Liver (tissue), 9 donors: ENCODE results near the gene ARFGAP3. TPM values are rescaled to one million over a fixed set of nuclear protein-coding genes. Genes with fewer than 3 reads are reported as not detected.

Experiments
- DNase-seq: peaks from one replicate; pipeline ENCODE4 v3.0.0-alpha.2; 2017; ENCODE audit warnings: low spot score
- H3K27ac ChIP-seq, 2 donors: one replicate each; pipeline ENCODE4 v1.7.0; 2013; ENCODE audit warnings: inconsistent platforms in 2 of 2, low read length in 2 of 2, control low read depth in 1 of 2, low read depth in 1 of 2, mild to moderate bottlenecking in 1 of 2
- H3K27me3 ChIP-seq, 4 donors: one replicate each; pipeline versions ENCODE4 v1.6.1 to v1.7.0; 2013; ENCODE audit warnings: low read length in 3 of 4, inconsistent platforms in 1 of 4, mild to moderate bottlenecking in 1 of 4, moderate library complexity in 1 of 4; ENCODE audit not compliant: control insufficient read depth in 4 of 4, insufficient read depth in 4 of 4
- H3K36me3 ChIP-seq, 4 donors: one replicate each; pipeline versions ENCODE4 v1.6.1 to v1.7.0; 2013; ENCODE audit warnings: low read length in 3 of 4, mild to moderate bottlenecking in 3 of 4, low read depth in 1 of 4, moderate library complexity in 1 of 4; ENCODE audit not compliant: control insufficient read depth in 4 of 4, insufficient read depth in 3 of 4
- H3K4me1 ChIP-seq, 4 donors: one replicate each; pipeline versions ENCODE4 v1.6.1 to v1.7.0; 2013; ENCODE audit warnings: low read length in 3 of 4, mild to moderate bottlenecking in 3 of 4, moderate library complexity in 1 of 4; ENCODE audit not compliant: control insufficient read depth in 4 of 4, insufficient read depth in 4 of 4
- H3K4me3 ChIP-seq, 3 donors: one replicate each; pipeline versions ENCODE4 v1.6.1 to v1.7.0; 2013; ENCODE audit warnings: low read length in 3 of 3, control low read depth in 1 of 3, low read depth in 1 of 3, mild to moderate bottlenecking in 1 of 3
- H3K9ac ChIP-seq, 2 donors: one replicate each; pipeline ENCODE4 v1.7.0; 2013; ENCODE audit warnings: low read length in 2 of 2, mild to moderate bottlenecking in 2 of 2, moderate library complexity in 2 of 2, control low read depth in 1 of 2, low read depth in 1 of 2
- H3K9me3 ChIP-seq, 4 donors: one replicate each; pipeline versions ENCODE4 v1.6.1 to v1.7.0; 2013; ENCODE audit warnings: low read length in 3 of 4; ENCODE audit not compliant: control insufficient read depth in 4 of 4
- ATF3 ChIP-seq: IDR thresholded peaks from 2 replicates; pipeline ENCODE4 v1.6.1; 2016; ENCODE audit warnings: antibody characterized with exemption
- EGR1 ChIP-seq, 2 donors: IDR thresholded peaks; 2 replicates each; pipeline ENCODE4 v1.6.1; 2016 to 2018; ENCODE audit warnings: antibody characterized with exemption in 2 of 2, low read depth in 2 of 2
- FOXA1 ChIP-seq: IDR thresholded peaks from 2 replicates; pipeline ENCODE4 v1.6.1; 2016; ENCODE audit warnings: antibody characterized with exemption
- FOXA2 ChIP-seq: IDR thresholded peaks from 2 replicates; pipeline ENCODE4 v1.6.1; 2016; ENCODE audit warnings: antibody characterized with exemption
- GABPA ChIP-seq, 2 donors: IDR thresholded peaks in 1 of 2; conservative IDR thresholded peaks in 1 of 2; 2 replicates each; pipeline ENCODE4 v1.6.1; 2016; ENCODE audit warnings: antibody characterized with exemption in 2 of 2, mild to moderate bottlenecking in 1 of 2, moderate library complexity in 1 of 2
- HNF4A ChIP-seq, 2 donors: conservative IDR thresholded peaks; 2 replicates each; pipeline ENCODE4 v1.6.1; 2016; ENCODE audit warnings: antibody characterized with exemption in 2 of 2, mild to moderate bottlenecking in 2 of 2
- JUND ChIP-seq, 2 donors: IDR thresholded peaks; 2 replicates each; pipeline ENCODE4 v1.6.1; 2016; ENCODE audit warnings: antibody characterized with exemption in 2 of 2
- MAX ChIP-seq: IDR thresholded peaks from 2 replicates; pipeline ENCODE4 v1.6.1; 2016; ENCODE audit warnings: antibody characterized with exemption
- NR2F2 ChIP-seq: IDR thresholded peaks from 2 replicates; pipeline ENCODE4 v1.6.1; 2016; ENCODE audit warnings: antibody characterized with exemption
- RAD21 ChIP-seq, 2 donors: IDR thresholded peaks; 2 replicates each; pipeline ENCODE4 v1.6.1; 2016; ENCODE audit warnings: antibody characterized with exemption in 2 of 2, mild to moderate bottlenecking in 2 of 2
- REST ChIP-seq: IDR thresholded peaks from 2 replicates; pipeline ENCODE4 v1.6.1; 2016; ENCODE audit warnings: antibody characterized with exemption, mild to moderate bottlenecking
- RXRA ChIP-seq, 2 donors: IDR thresholded peaks; 2 replicates each; pipeline ENCODE4 v1.6.1; 2017 to 2018; ENCODE audit warnings: antibody characterized with exemption in 2 of 2, mild to moderate bottlenecking in 1 of 2
- SP1 ChIP-seq: IDR thresholded peaks from 2 replicates; pipeline ENCODE4 v1.6.1; 2018; ENCODE audit warnings: antibody characterized with exemption, mild to moderate bottlenecking
- TAF1 ChIP-seq: conservative IDR thresholded peaks from 2 replicates; pipeline ENCODE4 v1.6.1; 2016; ENCODE audit warnings: antibody characterized with exemption, mild to moderate bottlenecking
- YY1 ChIP-seq: IDR thresholded peaks from 2 replicates; pipeline ENCODE4 v1.6.1; 2016; ENCODE audit warnings: antibody characterized with exemption, mild to moderate bottlenecking
- WGBS: extraction: QIAGEN DNeasy Blood & Tissue Kit; methylation state at CpG from one replicate; pipeline ENCODE4 v1.1.7; 2013; 5-methylcytosine and 5-hydroxymethylcytosine counted together
- polyA plus RNA-seq, 2 donors: library from polyadenylated mRNA; stranded (reverse) in 1 of 2; unstranded in 1 of 2; fragments of 200-250 nt in 1 of 2; fragments of >200 nt in 1 of 2; fragmentation: Nextera tagmentation in 1 of 2; extraction: Ambion mirVana in 1 of 2; gene quantifications; one replicate each; pipeline versions ENCODE4 v1.2.1 to v1.2.3, GENCODE V29; 2013 to 2015
- total RNA-seq, 2 donors: library from RNA; depleted of rRNA; stranded (reverse); fragments of >200 nt; gene quantifications; one replicate each; pipeline ENCODE4 v1.2.3, GENCODE V29; 2014
- TF ChIP-seq, protein P1 (sequence below): fragments of 150-350 bp; IDR thresholded peaks from 2 replicates; pipeline ENCODE4 v1.5.1; 2017; ENCODE audit warnings: improper control_type of control experiment, low read depth, low read length; ENCODE audit not compliant: missing input control
- donor health status: healthy.
- donor health status: healthy.
- donor health status: healthy.
- donor health status: healthy.
- donor health status: healthy.

Gene ARFGAP3
- total and polyA plus RNA-seq, 4 donors = 18.2 to 55.1 (median 27.5) TPM

GRCh38 chr22:42786606-42787356 lies 70.3 kb downstream of the ARFGAP3 start:
- TF ChIP-seq RXRA (IDR thresholded peaks at IDR 0.05) = no peak
- TF ChIP-seq, protein P1, sequence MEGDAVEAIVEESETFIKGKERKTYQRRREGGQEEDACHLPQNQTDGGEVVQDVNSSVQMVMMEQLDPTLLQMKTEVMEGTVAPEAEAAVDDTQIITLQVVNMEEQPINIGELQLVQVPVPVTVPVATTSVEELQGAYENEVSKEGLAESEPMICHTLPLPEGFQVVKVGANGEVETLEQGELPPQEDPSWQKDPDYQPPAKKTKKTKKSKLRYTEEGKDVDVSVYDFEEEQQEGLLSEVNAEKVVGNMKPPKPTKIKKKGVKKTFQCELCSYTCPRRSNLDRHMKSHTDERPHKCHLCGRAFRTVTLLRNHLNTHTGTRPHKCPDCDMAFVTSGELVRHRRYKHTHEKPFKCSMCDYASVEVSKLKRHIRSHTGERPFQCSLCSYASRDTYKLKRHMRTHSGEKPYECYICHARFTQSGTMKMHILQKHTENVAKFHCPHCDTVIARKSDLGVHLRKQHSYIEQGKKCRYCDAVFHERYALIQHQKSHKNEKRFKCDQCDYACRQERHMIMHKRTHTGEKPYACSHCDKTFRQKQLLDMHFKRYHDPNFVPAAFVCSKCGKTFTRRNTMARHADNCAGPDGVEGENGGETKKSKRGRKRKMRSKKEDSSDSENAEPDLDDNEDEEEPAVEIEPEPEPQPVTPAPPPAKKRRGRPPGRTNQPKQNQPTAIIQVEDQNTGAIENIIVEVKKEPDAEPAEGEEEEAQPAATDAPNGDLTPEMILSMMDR = no peak
- no peak for TF ChIP-seq JUND (IDR thresholded peaks at IDR 0.05)
- no peak for TF ChIP-seq TAF1
- TF ChIP-seq NR2F2 = no peak
- no peak for TF ChIP-seq SP1
- TF ChIP-seq YY1 = no peak
- TF ChIP-seq FOXA1 = no peak
- TF ChIP-seq REST = no peak
- TF ChIP-seq FOXA2 = no peak
- TF ChIP-seq EGR1 (IDR thresholded peaks at IDR 0.05; ENCODE audit: low read depth in 2 of 2) = no peak
- no peaks in the 10 kb centered on the region for H3K27me3 ChIP-seq
- no peaks in the 10 kb centered on the region for H3K4me1 ChIP-seq
- no peak for DNase-seq
- H3K36me3 ChIP-seq = no peaks in the 10 kb centered on the region
- H3K9me3 ChIP-seq = no peaks in the 10 kb centered on the region
- 89% methylated on average over 16 of the region's 16 CpGs for WGBS
- no peak overlapping the region for H3K4me3 ChIP-seq
- H3K9ac ChIP-seq = no peak overlapping the region
- H3K27ac ChIP-seq = no peak overlapping the region

DNA sequence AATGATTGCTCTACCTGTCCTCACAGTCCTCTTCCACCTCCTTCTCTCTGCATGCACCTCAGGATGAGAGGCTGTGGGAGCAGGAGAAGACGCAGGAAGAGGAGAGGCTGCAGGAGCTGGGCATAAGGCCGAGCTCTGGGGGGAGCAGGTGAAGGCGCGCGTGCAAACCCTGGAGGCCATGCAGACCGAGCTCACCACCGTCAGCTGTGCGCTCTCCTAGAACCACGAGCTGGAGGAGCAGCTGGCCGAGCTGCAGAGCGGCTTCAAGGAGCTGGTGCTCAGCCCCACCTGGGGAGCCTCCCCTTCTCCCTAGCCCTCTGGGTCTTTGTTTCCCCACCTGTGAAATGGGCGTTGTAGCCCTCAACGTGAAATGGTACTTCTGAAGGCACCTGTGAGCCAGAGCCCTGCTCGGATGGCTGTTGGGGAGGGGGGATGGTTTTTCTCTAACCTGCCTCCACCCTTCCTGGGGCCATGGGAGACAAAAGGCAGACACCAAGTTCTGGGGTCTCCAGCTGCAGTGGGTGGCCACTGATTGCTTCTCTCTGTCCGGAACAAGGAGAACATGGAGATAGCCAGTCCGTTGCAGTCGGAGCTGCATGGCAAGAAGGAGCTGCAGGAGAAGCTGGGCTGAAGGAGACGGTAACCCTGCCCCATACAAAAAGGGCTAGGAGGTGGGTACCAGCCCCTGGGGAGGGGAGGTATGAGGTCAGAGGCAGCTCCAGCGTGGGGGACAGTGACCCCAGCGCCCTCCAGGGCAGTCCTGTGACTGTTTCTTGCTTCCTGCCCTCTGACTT lies 71.2 kb downstream of the ARFGAP3 start:
- H3K9ac ChIP-seq = no peak overlapping the region
- 87% methylated on average over 20 of the region's 20 CpGs for WGBS
- no peaks in the 10 kb centered on the region for H3K27me3 ChIP-seq
- no peaks in the 10 kb centered on the region for H3K4me1 ChIP-seq
- H3K36me3 ChIP-seq = no peaks in the 10 kb centered on the region
- no peaks in the 10 kb centered on the region for H3K9me3 ChIP-seq
- H3K4me3 ChIP-seq = no peak overlapping the region
- no peak overlapping the region for H3K27ac ChIP-seq
- no peak for DNase-seq
- TF ChIP-seq NR2F2 (no peak), TAF1 (no peak), GABPA (IDR thresholded peaks at IDR 0.05 in 1 of 2, conservative IDR thresholded peaks at IDR 0.05 in 1 of 2) (no peak), RXRA (IDR thresholded peaks at IDR 0.05) (no peak), YY1 (no peak), RAD21 (IDR thresholded peaks at IDR 0.05) (no peak), HNF4A (conservative IDR thresholded peaks at IDR 0.05) (no peak), EGR1 (IDR thresholded peaks at IDR 0.05; ENCODE audit: low read depth in 2 of 2) (no peak), FOXA1 (no peak), ATF3 (no peak), SP1 (no peak), MAX (no peak), JUND (IDR thresholded peaks at IDR 0.05) (no peak), REST (no peak)
- TF ChIP-seq, protein P1 = no peak
